Measurements from ENCODE around the gene BNC2. TPM values are rescaled to one million over a fixed set of nuclear protein-coding genes. Genes with fewer than 3 reads are reported as not detected.

The BNC2 gene
- total RNA-seq, 4 donors from 2014 or later: 17.2 to 26.7 (median 20.1) TPM

DNA sequence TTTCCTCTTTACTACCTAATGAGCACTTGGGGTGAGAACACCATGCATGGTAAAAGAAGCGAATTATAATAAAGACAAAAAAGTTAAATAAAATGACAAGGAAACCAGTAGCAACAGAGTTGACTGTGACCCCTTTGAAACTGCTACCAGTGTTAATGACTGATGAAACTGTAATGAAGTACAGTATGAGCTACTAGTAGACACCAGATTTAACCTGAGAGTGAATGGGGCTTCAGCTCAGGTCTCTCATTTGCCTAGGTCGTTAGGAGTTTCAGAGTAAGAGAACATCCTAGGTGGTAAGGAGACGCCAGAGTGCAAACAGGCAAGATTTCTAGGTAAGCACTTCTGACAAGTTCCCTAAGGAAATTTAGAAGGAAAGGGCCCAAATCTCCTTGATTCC, 346.4 kb downstream of the BNC2 start:
- TF ChIP-seq, protein P1, sequence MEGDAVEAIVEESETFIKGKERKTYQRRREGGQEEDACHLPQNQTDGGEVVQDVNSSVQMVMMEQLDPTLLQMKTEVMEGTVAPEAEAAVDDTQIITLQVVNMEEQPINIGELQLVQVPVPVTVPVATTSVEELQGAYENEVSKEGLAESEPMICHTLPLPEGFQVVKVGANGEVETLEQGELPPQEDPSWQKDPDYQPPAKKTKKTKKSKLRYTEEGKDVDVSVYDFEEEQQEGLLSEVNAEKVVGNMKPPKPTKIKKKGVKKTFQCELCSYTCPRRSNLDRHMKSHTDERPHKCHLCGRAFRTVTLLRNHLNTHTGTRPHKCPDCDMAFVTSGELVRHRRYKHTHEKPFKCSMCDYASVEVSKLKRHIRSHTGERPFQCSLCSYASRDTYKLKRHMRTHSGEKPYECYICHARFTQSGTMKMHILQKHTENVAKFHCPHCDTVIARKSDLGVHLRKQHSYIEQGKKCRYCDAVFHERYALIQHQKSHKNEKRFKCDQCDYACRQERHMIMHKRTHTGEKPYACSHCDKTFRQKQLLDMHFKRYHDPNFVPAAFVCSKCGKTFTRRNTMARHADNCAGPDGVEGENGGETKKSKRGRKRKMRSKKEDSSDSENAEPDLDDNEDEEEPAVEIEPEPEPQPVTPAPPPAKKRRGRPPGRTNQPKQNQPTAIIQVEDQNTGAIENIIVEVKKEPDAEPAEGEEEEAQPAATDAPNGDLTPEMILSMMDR (IDR thresholded peaks at IDR 0.05; ENCODE audit: low read depth): no peak

DNA sequence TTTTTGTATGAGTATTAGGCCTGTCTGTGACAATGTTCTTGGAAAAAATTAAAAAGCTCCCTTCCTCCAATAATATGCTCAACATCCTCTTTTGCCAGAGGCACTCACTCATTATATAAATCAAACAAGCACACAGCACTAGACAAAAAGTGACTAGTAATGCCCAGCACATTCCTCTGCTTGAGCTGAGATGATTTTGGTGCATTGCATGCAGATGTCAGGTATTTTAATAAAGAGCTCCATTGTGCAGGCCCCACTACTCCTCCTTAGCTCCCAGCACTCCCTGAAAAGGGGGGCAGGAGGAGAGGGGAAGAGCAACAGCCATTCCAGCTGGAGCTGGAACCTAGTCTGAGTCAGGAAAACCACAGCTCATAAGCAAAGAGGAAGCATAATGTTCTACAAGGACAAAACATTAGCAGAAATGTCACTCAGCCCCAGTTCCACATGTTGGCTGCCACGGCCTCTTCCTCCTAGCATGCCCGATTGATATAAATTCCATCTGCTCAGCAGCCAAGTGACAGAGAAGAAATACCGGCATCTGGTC, 348.5 kb downstream of the BNC2 start:
- TF ChIP-seq, protein P1 (IDR thresholded peaks at IDR 0.05; ENCODE audit: low read depth): no peak

DNA sequence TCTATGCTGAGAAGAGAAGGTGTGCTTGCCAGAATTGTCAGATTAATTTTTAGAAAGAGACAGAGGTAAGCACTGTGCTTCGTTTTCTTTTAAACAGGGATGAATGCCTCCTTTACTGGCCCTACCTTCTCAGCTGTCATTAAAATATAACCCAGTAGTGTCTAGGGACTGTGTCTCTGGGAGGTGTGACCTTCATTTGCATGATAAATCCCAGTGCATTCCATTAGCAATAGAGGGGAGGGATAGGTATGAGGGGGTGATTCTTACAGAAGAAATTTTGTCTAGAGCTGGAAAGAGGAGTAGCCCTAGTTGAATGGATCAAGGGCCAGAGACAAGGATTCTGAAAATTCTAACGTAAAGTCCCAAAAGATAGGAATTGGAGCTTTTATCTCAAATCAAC, 351.5 kb downstream of the BNC2 start:
- TF ChIP-seq, protein P1 (IDR thresholded peaks at IDR 0.05; ENCODE audit: low read depth): no peak

DNA sequence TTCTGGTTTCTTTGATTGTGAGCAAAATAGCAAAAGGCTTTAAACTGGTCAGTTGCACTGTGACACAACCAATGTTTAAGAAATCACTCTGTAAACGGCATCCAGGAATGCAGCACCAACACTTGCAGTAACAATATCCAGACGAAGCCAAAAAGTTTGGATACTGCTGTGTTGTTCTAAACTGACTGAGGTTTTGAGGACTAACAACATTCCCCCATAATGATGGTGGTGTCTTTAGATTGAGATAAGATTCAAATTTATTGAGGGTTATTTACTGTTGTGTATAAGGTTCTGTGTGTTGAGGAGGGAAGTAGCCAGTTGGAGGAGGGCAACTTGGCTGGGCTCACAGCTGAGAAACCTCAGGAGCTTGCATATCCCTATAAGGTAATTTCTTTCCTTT, 353.6 kb downstream of the BNC2 start:
- TF ChIP-seq, protein P1 (IDR thresholded peaks at IDR 0.05; ENCODE audit: low read depth): no peak

DNA sequence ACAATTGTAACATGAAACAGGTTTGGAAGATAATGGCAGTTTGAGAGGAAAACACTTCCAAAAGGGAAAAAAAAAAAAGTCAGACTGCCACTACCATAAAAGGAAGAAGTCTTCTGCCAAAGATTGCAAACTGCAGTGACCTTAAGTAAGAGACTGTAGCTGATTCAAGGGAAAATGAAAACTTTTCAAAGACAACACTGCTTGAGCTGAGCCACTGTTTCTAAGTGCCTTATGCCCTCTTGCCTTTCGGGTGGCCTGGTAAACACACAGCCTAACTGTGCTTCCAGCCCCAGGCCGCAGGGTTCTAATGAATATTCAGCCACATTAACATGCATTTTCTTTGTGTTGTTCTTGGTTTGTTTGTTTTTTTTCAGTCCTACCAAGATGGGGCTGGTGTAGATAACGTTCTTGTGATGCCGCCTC, 354.6 kb downstream of the BNC2 start:
- TF ChIP-seq, protein P1 (IDR thresholded peaks at IDR 0.05; ENCODE audit: low read depth): no peak

DNA sequence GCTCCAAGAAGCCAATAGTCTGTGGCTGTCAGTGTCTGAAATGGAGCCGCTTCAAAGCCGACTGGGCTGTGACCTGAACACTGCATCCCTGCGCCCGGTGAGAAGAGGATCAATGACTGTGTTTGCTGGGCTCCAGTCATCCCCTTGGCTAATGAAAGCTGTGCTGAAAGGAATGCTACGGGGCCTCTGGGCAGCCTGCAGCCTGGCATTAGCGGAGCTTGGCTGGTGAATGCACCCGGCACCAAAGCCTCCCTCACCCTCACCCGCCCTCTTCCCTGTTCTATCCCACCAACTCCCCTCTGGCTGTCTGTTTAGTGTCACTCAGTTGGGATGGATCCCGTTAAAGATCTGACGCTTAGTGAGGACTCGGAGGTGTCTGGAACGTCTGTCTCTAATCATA, 355.3 kb downstream of the BNC2 start:
- TF ChIP-seq, protein P1 (IDR thresholded peaks at IDR 0.05; ENCODE audit: low read depth): no peak

DNA sequence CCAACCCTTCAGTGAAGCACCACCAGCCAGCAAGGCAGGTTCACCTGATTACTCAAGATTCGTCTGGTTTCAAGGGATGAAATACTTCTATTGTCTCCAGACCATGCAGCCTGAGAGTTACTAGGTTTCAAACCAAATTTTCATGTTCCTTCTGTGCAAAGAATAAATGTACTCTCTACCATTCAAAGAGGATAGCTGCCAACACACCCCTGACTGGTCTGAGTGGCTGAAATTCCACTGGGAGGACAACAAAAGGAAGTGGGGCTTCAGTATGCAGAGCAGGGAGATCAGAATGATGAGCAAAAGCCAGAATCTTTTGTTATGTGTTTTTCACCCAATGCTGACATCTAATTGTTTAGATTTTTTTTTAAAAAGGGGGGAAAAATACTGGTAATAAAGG, 356.3 kb downstream of the BNC2 start:
- TF ChIP-seq, protein P1 (IDR thresholded peaks at IDR 0.05; ENCODE audit: low read depth): no peak

Data from subcutaneous adipose tissue (tissue), 4 donors.